ENCODE data around the gene PSTPIP1. TPM values are rescaled to one million over a fixed set of nuclear protein-coding genes. Genes with fewer than 3 reads are reported as not detected.

The PSTPIP1 gene
- total RNA-seq, 6 experiments from 2014 or later = 1.2 to 4.9 (median 2.2) TPM

DNA sequence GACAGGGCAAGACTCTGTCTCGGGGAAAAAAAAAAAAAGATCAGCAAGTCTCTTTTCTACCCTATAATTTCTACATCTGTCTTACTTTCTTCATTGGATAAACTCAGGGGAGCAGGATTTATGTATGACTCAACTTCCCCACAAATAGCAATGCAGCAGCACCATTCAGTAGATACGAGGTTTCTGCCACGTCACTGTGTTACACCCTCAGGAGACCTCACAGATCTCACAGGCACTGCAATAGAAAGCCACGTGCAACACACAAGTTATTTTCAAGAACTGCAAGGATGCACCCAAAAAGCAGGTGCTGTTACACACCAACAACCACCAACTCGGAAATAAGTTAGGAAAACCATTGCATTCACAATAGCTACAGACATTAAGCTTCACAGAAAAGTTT, 45.7 kb downstream of the PSTPIP1 start:
- no peak overlapping the region for H3K4me3 ChIP-seq
- intact Hi-C loops (cut with DNase I) = no loop called here
- no peaks in the 10 kb centered on the region for H3K27me3 ChIP-seq
- DNase-seq (no peak), ATAC-seq (no peak)
- H3K36me3 ChIP-seq = peaks cover 0 to 7% (median 0%) of the 10 kb centered on the region in 4 donors
- 82% methylated on average over 3 of the region's 5 CpGs for WGBS (ENCODE audit: insufficient coverage, low coverage, low lambda C conversion rate, missing lambda C conversion rate)
- H3K9me3 ChIP-seq = no peaks in the 10 kb centered on the region
- H3K4me1 ChIP-seq = no peaks in the 10 kb centered on the region
- no peak overlapping the region for H3K27ac ChIP-seq
- TF ChIP-seq CTCF (IDR thresholded peaks at IDR 0.05) (no peak), POLR2A (IDR thresholded peaks at IDR 0.05) (no peak)

- WGBS (ENCODE audit: insufficient coverage, low coverage, low lambda C conversion rate, missing lambda C conversion rate) = 81% methylated on average over 7 of the region's 8 CpGs
- DNase-seq (no peak), ATAC-seq (no peak)
- no peaks in the 10 kb centered on the region for H3K4me1 ChIP-seq
- no peak overlapping the region for H3K27ac ChIP-seq
- TF ChIP-seq POLR2A (IDR thresholded peaks at IDR 0.05) (no peak), CTCF (IDR thresholded peaks at IDR 0.05) (no peak)
- no peaks in the 10 kb centered on the region for H3K9me3 ChIP-seq
- intact Hi-C loops (cut with DNase I) = no loop called here
- H3K36me3 ChIP-seq = peaks cover 0 to 7% (median 3%) of the 10 kb centered on the region in 4 donors
- no peak overlapping the region for H3K4me3 ChIP-seq
- no peaks in the 10 kb centered on the region for H3K27me3 ChIP-seq
These were observed 47.5 kb downstream of the PSTPIP1 start for GRCh38 chr15:77042245-77042919.

DNA sequence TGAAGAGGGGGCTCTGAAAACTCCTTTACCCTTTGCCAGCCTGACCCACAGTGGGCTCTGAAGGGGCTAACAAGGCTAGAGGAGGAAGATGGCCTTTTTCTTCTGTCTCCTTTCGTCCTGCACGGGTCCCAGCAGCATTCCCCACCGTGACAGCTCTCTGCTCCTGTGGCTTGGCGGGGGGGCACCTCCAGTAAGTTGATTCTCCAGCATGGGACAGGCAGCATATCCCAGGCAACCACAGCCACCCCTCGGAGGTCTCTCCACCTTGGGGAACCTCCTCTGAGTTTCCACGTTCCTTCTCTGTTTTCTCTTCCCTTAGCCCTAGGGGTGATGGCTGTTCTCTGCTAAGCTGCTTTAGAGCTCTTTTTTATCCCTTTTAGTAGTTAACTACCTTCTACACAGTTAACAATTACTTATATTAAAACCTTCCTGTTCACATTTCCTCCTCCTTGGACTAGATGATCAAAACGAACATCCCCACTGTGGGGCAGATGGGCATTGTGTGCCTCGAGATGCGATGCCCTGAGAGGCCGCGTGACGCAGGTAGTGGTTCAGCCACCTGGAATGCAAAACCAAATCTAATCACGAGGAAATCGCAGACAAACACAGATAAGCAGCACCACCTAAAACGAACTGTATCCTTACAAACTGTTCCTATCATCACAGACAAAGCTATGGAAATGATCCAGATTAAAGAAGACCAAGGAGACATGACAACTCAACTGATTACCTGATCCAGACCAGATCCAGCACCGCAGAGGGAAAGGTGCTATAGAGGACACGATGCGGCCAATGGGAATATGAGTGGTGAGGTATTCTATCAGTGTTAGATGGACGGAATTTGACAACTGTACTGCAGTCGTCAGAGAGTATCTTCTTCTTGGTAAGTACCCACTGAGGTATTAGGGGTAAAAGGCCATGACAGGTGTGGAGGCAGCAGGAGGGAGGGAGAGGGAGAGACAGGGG, 48.3 kb downstream of the PSTPIP1 start:
- Histone ChIP-seq H3K27me3 (no peaks in the 10 kb centered on the region), H3K4me1 (no peaks in the 10 kb centered on the region), H3K36me3 (peaks cover 0 to 7% (median 3%) of the 10 kb centered on the region in 4 donors), H3K9me3 (no peaks in the 10 kb centered on the region), H3K27ac (no peak overlapping the region), H3K4me3 (no peak overlapping the region)
- no peak for TF ChIP-seq POLR2A (IDR thresholded peaks at IDR 0.05)
- TF ChIP-seq CTCF (IDR thresholded peaks at IDR 0.05) = no peak
- intact Hi-C loops (cut with DNase I) = no loop called here
- 86% methylated on average over 15 of the region's 20 CpGs for WGBS (ENCODE audit: insufficient coverage, low coverage, low lambda C conversion rate, missing lambda C conversion rate)
- no peak for ATAC-seq
- DNase-seq = no peak

- Histone ChIP-seq H3K4me3 (no peak overlapping the region), H3K36me3 (peaks cover 0 to 7% (median 4%) of the 10 kb centered on the region in 4 donors), H3K27me3 (no peaks in the 10 kb centered on the region), H3K9me3 (peaks cover 0 to 3% (median 0%) of the 10 kb centered on the region in 4 donors), H3K4me1 (no peaks in the 10 kb centered on the region), H3K27ac (no peak overlapping the region)
- WGBS (ENCODE audit: insufficient coverage, low coverage, low lambda C conversion rate, missing lambda C conversion rate) = 80% methylated on average over 5 of the region's 7 CpGs
- DNase-seq (no peak), ATAC-seq (peak in 1 of 4 donors; percentile 9)
- intact Hi-C loops (cut with DNase I) = no loop called here
- TF ChIP-seq CTCF (IDR thresholded peaks at IDR 0.05) = no peak
- TF ChIP-seq POLR2A (IDR thresholded peaks at IDR 0.05) = no peak
These were observed 49.5 kb downstream of the PSTPIP1 start for GRCh38 chr15:77044228-77045042.

All from right lobe of liver (tissue), 6 donors.